GM19025 (cell line): Measurements from ENCODE around the gene ZEB2.

Source experiments
- ATAC-seq: cut with Tn5 transposase; IDR thresholded peaks from one replicate; pipeline ENCODE4 v1.9.1; 2021; ENCODE audit warnings: mild to moderate bottlenecking, low read depth, moderate library complexity; ENCODE audit not compliant: unreplicated experiment

The ZEB2 gene

DNA sequence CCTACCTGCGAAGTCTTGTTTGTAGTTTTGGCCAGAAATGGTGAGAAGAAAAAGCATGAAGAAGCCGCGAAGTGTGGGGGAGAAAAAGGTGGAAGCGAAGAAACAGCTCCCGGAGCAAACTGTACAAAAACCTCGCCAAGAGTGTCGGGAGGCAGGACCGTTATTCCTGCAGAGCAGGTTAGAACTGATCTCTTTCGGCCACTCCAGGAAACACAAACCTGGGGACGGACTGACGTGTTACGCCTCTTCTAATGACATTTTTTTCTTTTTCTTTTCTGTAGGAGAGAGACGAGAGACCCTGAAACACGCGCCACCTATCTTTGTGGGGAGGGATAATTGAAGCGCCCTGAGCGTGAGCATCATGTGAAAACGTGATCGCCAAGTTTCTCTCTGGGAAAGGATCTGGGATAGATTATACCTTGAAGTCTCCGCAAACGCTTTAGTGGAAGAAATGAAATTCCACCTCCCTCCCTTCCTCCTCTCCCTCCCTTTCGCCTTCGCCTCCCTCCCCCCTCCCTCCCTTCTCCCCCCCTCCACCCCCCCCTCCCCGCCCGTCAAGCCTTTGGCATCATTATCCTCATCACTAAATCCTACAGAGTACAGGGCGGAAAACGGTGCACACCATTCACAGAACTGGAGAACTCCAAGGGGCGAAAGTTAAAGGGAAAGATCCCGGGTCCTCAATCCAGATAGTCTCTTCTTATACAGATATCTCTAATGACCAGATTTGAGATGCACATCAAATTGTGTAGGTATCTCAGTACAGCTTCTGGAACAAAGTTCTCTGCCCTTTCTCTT lies at the start of gene ZEB2:
TSS of gene ZEB2 (minus strand) at position 186 of the 798 bp plus-strand sequence. CDS start 2,769 bp downstream, outside the sequence.
- ATAC-seq: no peak

DNA sequence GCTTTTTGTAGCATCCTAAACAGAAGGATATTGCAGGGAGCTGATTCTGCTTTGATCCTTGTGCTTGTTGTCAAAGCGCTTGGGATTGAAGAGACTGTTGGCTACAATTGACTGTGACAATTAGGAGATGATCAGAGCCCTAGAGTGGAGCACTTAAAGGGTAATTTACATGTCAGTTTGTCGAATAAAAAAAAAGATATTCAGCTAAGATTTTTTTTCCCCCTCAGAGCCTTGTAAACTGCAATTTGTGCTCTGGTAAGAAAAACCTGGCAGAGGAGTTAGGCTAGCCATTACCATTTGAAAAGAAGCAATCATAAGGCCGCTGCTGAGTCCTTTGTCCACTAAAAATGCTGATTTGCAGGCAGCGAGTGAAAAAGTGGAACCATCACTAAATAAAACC lies 47.8 kb upstream of the ZEB2 start:
- no peak for ATAC-seq

DNA sequence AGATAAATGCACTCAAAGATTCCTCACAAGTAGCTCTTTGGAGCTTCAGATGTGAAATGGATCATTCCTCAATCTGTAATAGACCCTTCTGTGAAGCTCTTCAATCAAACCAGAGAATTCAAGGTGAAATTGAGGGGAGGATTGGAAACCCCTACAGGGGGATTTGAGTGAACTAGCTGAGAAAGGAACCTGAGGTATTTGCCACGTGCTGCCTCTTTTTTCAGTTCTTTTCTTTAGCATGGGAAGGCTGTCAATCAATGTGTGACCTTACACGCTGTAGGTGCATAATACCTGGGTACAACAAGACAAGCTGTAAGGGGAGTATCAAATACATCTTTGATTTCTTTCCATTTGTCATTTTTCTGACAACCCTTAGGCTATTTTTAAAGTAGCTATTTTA lies 46.5 kb upstream of the ZEB2 start:
- ATAC-seq: no peak

DNA sequence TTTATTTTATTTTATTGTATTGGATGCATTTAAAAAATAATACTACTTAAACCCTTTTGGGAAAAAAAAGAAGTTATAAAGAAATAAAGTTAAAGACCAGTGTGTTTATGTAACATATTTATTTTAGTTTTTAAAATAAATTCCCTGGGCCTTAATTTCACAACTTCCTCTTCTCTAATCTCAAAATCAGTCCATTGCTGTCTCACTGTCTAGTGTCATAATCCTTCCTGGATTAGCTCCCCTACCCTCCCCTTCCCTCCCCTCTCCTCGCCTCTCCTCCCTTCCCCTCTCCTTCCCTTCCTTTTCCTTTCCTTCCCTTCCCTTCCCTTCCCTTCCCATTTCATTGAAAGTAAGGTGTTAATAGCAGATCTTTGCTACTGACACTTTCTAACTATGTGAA lies 40.3 kb upstream of the ZEB2 start:
- ATAC-seq: no peak

DNA sequence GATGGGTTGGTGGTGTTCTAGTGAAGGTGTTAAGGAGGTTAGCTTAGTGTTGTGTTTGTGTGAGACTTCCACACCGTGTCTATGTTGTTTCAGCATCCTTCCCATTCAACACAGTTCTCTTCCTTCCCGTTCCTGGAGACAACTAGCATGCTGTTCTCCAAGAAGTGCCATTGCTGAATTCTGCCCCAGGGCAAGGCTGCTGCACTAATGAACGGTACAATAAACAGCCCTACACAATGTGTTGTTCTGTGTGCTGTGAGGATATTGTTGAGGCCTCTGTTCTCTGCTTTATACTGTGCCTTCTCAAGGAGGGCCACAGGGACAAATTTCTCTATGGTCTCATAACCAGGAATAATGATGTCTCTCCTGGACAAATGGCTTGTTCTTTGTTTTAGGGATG lies 39.8 kb upstream of the ZEB2 start:
- ATAC-seq: no peak

DNA sequence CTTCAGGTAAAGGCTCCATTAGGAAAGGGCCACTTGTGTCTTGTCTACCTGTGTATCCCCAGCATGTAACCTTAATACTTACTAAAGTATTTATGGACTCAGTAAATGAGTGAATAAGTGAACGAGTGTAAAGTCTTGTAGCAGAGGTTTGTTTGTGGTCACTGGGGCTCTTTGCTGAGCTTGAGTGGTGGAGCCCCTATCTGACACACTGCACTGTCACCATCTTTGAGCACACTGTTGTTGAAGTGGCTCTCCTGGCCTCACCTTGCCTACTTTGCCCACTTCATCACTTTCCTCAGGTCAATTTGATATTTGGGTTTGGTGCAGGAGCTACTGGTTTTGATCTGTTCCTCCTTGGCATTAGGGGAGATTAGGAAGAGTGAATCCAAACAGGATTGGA lies 39.3 kb upstream of the ZEB2 start:
- no peak for ATAC-seq

DNA sequence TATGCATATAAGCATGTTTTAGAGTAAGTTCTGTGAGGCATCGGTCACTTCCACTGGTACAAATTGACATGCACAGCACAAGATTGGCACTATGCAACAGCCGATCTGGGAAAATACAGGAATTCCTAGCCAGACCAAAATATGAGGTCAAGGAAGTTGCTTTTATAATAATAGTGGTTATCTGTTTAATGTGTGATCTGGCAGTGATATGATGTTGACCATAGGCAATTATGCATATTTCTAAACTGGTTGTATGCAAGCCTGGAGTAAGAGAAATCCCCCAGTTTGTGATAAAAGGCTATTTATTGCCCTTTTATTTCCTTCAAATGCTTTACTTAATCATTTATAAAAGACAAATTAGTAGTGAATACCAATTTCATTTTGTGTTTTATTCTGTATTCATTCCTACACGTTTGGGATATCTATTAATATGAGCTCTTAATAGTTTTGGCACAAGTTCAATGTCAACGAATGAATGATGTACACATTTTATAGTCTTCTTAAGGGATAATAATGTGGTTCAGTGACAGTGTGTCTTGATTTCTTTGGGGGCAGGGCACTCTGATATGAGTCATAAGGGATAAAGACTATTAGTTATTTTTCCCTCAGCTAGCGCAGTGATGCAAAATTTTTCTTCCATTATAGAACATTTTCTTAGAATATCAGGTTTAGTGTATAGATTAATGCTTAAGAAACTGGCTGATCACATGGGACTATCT lies 34.7 kb upstream of the ZEB2 start:
- no peak for ATAC-seq

DNA sequence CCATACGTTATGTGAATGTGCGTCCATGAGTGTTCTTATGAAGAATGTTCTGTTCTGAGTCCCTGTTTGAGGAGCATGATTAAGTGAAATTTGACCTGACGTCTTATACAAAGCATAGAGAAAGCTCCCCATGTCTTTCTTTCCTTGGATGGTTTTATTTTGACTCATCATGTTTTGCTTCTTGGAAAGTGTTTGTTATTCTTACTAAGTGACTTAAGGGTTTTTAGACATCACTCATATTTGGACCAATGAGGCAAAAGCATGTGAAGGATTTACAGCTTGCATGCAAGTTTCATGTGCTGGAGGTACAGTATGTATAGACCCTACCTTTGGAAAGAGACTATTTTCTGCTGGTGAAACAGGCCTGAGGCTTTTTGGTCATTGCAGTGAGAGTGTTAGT lies 33.5 kb upstream of the ZEB2 start:
- ATAC-seq: no peak

DNA sequence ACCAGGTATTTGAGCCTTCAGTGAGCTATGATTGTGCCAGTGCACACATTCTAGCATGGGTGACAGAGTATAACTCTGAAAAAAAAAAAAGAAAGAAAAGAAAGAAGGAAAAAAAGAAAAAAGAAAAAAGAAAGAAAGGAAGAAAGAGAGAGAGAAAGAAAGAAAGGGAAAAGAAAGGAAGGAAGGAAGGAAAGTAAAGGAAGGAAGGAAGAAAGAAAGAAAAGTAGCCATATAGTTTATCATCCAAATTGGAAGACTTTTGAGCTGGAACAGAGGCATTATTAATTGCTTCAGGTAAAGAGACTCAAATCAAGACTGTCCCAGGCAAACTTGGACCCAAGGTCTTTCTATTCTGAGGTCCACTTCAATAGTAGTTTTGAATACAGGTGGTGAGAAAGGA lies 32.9 kb upstream of the ZEB2 start:
- no peak for ATAC-seq

DNA sequence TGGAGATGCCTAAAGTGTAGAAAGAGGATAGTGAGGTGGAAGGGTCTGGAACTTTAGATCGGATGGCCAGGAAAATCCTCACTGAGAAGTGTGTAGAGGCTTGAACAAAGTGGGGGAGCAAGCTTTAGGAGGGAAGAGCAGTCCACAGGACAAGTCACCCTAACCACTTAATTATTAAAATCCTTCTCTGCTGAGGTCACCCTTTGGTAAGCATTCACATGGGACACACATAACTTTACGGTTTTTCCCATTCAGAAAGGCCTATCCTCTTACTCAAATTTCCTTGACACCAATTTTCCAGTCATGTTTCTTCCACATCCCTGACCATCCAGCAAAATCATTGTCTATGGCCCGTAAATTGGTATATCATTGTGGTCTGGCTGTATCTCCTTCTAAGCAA lies 31.0 kb upstream of the ZEB2 start:
- ATAC-seq: no peak

DNA sequence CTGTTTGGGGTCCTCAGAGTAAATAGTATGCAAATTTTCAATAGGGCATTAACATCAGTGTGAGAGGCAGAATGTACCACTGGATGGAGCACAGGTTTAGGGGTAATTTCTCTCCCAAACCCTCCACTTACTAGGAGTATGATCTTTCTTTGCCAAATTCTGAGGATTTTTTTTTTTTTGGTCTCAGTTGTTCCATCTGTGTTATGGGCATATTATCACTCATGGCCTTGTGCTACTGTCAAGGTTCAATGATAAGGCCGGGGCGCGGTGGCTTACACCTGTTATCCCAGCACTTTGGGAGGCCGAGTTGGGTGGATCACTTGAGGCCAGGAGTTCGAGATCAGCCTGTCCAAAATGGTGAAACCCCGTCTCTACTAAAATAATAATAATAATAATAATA lies 30.2 kb upstream of the ZEB2 start:
- no peak for ATAC-seq

DNA sequence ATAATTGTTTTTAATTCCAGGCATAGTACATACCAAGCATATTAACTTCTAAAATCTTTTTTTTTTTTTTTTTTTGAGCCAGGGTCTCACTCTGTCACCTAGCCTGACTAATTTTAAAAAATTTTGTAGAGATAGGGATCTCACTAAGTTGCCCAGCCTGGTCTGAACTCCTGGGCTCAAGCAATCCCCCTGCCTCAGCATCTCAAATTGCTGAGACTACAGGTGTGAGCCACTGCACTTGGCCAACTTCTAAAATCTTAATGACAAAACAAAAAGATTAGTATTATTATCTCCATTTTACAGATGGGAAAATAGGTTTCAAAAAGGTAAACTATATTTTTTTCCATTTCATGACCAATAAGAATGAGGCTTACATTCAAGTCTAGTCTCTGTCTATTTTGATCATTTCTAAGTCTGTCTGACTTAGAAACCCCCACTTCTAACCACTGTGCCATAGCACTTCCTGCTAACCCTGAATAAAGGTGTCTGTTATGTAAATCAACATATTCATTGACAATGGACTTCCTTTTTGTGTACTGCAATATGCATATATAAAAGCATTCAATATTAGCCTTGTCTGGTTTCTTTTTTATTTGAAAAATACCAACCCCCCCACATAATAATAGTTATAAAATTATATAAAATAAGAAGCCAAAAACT lies 28.7 kb upstream of the ZEB2 start:
- peak; percentile 55 for ATAC-seq

DNA sequence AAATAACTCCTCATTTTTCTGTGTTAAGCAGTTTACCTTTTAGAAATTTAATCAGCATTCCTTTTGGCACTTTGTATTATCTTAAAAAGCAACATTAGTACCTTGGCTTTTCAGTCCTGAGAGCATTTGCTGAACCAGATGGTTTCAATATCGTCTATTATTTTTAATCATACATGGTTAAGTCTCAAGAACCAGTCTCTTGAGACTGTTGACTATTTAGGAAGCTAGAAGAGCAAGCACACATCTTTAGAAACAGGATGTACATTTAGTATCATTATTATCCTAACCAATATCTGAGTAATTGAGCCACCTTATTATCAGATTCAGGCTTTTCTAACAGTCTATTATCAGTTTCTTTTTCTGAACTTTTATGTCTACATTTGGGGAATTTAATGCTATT lies 28.2 kb upstream of the ZEB2 start:
- ATAC-seq: no peak

DNA sequence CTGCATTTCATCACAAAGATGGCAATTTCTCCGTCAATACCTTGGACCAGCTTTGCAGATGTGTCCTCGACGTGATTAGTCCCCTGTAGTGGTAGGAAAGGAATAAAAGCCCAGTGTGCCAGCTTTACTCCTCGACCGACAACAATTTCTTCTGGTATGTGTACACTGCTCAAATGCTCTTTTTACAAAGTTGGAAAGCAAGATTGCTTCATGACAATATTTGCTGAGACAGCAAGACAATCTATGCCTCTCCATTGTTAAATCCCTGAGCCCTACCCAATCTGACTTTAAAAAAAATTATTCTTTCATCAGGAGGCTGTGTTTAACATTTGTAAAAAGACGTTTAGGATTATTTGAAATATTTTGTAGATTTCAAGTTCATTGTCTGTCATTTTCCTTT lies 27.6 kb upstream of the ZEB2 start:
- no peak for ATAC-seq

DNA sequence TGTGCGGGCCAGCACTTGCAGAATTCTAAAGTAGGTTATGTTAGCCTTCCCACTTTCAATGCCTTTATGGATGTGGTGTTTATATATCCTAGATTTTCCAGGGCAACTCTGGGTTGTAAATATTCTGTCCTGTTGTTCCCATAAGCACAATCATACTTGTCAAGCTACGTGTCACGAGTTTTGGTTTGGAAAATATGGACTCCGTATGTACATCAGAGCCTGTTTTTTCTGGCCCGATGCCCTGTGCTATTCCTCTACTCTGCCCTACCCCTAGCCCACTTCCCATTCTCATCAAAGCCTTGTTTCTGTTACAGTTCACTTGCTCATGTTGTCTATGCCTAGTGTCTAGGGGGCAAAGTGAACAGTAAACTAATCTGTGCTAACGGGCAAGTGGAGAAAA lies 27.0 kb upstream of the ZEB2 start:
- ATAC-seq: no peak

DNA sequence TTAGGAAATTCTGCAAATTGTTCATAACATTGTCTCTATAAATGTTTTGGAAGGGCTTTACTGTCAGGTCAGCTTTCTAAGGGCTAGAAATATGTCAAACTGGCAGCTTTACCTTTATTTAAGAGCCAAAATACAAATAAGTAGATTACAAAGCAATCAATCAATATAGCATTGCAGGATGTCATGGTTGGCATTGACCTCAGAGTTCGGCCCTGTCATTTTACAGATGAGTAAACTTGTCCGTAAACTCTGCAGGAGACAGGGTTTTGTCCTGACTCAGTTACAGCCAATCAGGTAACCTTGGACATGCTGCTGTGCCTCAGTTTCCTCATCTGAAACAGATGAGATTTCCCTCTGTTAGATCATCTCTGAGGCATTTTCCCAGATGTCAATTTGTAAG lies 25.9 kb upstream of the ZEB2 start:
- ATAC-seq: no peak

DNA sequence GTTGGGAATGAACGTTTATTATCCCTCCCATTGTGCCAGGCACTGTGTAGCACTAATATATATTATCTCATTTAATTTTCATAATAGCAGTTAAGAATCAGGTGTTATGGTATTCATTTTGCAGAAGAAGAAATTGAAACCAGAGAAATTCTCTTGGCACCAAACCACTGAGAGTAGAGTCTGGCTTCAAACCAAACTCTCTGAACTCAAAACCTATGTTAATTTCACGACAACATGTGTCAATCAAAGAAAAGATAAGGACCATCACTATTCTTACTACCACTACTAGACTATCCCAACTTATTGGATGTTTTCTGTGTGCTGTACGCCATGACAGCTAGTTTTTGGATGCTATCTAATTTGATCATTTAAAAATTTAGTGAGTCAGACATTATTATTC lies 24.1 kb upstream of the ZEB2 start:
- no peak for ATAC-seq

DNA sequence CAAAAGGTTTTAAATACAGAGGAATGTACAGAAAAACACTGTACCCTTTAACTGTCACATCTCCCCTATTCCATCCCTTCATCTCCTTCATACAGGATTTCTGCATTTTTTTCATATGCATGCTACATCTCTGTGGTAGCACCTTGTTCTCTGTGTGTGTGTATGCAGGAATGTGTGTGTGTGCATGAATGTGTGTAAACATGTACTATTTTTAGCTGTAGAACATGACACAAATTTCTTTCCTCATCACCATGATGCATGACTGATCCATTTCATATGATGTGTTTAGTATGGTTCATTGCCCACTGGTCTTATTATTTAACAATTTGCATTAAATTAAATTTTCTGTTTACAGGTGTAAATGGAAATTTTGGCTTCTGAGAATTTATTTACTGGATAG lies 21.5 kb upstream of the ZEB2 start:
- ATAC-seq: no peak

DNA sequence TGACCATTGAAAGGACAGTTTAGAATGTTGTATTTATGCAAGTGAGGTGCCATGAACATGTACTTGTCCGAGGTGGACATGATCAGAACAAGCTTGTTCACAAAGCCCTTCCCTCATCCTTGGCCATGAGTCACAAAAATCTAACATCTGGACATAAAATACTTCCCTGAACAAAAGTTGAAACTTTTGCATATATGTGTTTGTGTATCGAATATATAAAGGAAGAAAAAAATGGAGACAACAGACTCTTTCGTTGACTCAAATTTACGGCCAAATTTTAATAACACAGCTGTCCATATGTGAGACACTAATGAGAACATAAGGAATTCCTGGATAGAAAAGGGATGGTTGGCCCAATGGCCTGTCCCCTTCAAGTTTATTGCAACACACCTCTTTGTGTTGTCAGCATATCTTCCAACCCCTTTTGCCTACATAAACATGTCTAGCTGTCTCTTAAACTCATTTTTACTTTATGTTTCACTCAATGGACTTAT lies 19.4 kb upstream of the ZEB2 start:
- no peak for ATAC-seq

DNA sequence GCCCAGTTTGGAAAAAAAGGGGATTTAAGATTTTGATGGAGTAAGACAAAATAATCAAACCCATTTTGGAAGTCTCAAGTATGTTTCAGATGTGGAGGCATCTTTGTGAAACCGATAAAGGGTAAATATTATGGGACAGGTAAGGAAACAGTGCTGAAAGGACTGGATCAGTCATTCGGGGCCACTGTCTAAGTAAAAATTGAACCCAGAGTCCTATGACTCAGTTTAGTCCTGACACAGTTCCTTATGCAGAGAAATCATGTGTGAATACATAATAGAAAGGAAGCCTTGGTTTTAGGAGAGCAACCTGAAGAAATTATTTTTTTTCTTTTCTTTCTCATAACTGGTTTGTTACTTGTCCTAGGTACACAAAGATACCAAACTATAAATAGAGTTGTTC lies 15.4 kb upstream of the ZEB2 start:
- ATAC-seq: no peak

DNA sequence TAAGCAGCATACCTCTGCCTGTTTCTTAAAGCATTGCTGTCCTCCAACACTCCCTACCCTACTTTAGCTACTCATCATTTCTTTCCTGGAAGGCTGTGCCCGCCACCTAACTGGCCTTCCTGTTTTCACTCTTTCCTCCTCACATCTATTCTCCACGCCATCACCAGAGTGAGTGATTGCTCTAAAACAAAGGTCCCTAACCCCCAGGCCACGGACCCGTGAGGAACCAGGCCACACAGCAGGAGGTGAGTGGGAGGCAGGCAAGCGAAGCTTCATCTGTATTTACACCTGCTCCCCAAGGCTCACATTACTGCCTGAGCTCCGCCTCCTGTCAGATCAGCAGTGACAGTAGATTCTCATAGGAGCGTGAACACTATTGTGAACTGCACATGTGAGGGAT lies 13.3 kb upstream of the ZEB2 start:
- no peak for ATAC-seq

DNA sequence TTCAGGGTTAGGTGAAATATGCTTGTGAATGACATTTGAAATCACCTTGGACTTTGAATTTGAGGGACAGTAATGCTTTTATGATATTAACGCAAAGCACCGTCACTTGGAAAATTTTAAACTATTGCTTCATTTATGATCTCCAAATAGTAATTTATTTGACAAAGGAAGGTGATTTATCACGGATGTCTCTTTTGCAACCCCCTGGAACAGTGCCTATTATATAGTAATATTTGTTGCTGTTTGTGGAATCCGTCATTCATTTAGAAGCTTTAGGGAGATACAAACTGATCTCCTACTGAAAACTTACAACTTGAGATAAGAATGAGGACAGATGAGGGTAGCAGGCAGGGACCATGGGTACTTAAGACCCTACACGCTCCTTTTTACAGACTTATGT lies 10.7 kb upstream of the ZEB2 start:
- no peak for ATAC-seq
